Glutamatergic neuron (in vitro differentiated cells): ENCODE results near the gene TBX1. TPM values are rescaled to one million over a fixed set of nuclear protein-coding genes. Genes with fewer than 3 reads are reported as not detected.

Experiments
- DNase-seq: peaks from one replicate; pipeline ENCODE4 v3.0.0; 2022
- H3K27ac Mint-ChIP-seq: one replicate; pipeline ENCODE4 v1.8.0; 2020; ENCODE audit warnings: mild to moderate bottlenecking, mixed read lengths, inconsistent platforms; ENCODE audit not compliant: unreplicated experiment
- H3K27me3 Mint-ChIP-seq: one replicate; pipeline ENCODE4 v1.8.0; 2020; ENCODE audit warnings: mild to moderate bottlenecking, moderate library complexity, mixed read lengths, inconsistent platforms; ENCODE audit not compliant: unreplicated experiment
- H3K36me3 Mint-ChIP-seq: one replicate; pipeline ENCODE4 v1.8.0; 2020; ENCODE audit warnings: mild to moderate bottlenecking, mixed read lengths, inconsistent platforms; ENCODE audit not compliant: unreplicated experiment
- H3K4me1 Mint-ChIP-seq: one replicate; pipeline ENCODE4 v1.8.0; 2020; ENCODE audit warnings: mild to moderate bottlenecking, low read depth, mixed read lengths, inconsistent platforms; ENCODE audit not compliant: unreplicated experiment
- H3K4me3 Mint-ChIP-seq: one replicate; pipeline ENCODE4 v1.8.0; 2020; ENCODE audit warnings: mild to moderate bottlenecking, mixed read lengths, inconsistent platforms; ENCODE audit not compliant: unreplicated experiment
- H3K9me3 Mint-ChIP-seq: one replicate; pipeline ENCODE4 v1.8.0; 2020; ENCODE audit warnings: mild to moderate bottlenecking, moderate library complexity, mixed read lengths, inconsistent platforms; ENCODE audit not compliant: unreplicated experiment
- total RNA-seq: library from RNA; stranded (reverse); fragmentation: NEBNext Ultra II Directional; extraction: Animal tissue kit (Norgen Biotek cat#: 25700); gene quantifications from one replicate; pipeline ENCODE4 v1.2.1, GENCODE V29; 2021; ENCODE audit not compliant: unreplicated experiment
- TF ChIP-seq, protein P1 (sequence below): fragments of 200-600 bp; sonication (generic); IDR thresholded peaks from one replicate; pipeline ENCODE4 v1.5.0; 2021; ENCODE audit not compliant: partially characterized antibody, unreplicated experiment

TBX1 gene
- total RNA-seq, 1 donor from 2014 or later = 2.4 TPM

DNA sequence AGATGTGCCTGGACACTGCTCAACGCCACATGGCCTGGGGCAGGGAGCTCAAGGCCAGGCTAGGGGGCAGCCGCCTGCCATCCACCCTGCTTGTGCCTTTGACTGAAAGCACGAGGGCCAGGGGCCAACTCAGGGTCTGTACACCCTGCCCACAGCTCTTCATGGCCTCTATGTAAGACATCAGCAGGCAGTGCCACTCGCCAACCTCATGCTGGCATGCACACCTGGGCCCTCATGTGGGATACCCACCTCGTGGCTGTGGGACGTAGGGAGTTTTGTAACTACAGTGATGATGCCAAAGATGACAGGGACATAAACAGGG lies 25.6 kb downstream of the TBX1 start:
- H3K4me1 Mint-ChIP-seq = no peaks in the 10 kb centered on the region
- H3K27me3 Mint-ChIP-seq = peaks cover 4% of the 10 kb centered on the region
- no peak for DNase-seq
- TF ChIP-seq, protein P1, sequence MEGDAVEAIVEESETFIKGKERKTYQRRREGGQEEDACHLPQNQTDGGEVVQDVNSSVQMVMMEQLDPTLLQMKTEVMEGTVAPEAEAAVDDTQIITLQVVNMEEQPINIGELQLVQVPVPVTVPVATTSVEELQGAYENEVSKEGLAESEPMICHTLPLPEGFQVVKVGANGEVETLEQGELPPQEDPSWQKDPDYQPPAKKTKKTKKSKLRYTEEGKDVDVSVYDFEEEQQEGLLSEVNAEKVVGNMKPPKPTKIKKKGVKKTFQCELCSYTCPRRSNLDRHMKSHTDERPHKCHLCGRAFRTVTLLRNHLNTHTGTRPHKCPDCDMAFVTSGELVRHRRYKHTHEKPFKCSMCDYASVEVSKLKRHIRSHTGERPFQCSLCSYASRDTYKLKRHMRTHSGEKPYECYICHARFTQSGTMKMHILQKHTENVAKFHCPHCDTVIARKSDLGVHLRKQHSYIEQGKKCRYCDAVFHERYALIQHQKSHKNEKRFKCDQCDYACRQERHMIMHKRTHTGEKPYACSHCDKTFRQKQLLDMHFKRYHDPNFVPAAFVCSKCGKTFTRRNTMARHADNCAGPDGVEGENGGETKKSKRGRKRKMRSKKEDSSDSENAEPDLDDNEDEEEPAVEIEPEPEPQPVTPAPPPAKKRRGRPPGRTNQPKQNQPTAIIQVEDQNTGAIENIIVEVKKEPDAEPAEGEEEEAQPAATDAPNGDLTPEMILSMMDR = no peak
- peaks cover 3% of the 10 kb centered on the region for H3K9me3 Mint-ChIP-seq
- H3K36me3 Mint-ChIP-seq = no peaks in the 10 kb centered on the region
- H3K27ac Mint-ChIP-seq = no peak overlapping the region
- H3K4me3 Mint-ChIP-seq = no peak overlapping the region

DNA sequence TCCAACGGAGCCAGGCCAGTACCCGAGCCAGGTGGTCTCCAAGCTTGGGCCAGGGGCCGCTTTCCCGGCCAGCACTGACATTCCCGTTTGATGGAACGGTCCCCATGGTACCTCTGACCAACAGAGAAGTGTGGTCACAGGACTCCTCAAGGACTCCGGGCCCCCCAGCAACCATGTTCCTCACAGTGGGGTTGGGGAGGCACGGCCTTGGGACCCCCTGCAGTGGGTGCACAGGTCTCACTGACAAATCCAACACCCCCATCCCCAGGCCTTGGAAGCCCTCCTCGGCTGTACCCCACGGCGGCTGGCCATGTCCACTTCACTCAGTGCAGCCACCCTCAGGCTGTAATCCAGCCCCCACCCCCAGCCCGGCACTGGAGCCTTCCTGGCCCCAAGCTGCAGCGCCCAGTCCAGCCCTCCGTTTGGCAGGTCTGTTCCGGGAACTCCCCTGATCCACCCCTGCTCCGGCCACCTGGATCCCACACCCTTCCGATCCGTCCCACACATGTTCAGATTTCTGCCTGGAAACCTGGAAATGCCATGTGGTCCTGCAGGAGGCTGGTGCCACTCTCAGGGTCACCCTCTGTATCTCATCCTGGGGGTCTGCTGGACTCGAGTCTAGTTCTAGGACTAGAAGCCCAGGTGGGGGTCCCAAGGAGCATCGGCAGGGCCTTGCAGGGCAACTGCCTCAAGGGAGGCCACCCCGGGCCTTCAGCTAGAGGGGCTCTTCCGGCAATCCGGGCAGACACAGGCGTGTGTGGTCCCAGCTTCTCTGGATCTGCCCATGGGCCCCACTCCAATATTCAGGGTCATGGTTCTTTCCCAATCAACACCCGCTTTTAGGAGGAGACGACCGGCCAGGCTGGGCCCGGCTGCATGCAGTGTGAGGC lies 26.6 kb downstream of the TBX1 start:
- no peak overlapping the region for H3K27ac Mint-ChIP-seq

GRCh38 chr22:19787849-19788141 lies 27.2 kb downstream of the TBX1 start:
- H3K4me1 Mint-ChIP-seq = no peaks in the 10 kb centered on the region
- DNase-seq = no peak
- peaks cover 4% of the 10 kb centered on the region for H3K27me3 Mint-ChIP-seq
- TF ChIP-seq, protein P1 = no peak
- no peak overlapping the region for H3K4me3 Mint-ChIP-seq
- peaks cover 3% of the 10 kb centered on the region for H3K9me3 Mint-ChIP-seq
- H3K36me3 Mint-ChIP-seq = peaks cover 11% of the 10 kb centered on the region
- no peak overlapping the region for H3K27ac Mint-ChIP-seq

More for the DNA sequence above, 26.6 kb downstream of the TBX1 start:
- Mint-ChIP-seq H3K4me1 (no peaks in the 10 kb centered on the region), H3K9me3 (peaks cover 3% of the 10 kb centered on the region), H3K27me3 (peaks cover 4% of the 10 kb centered on the region), H3K4me3 (no peak overlapping the region), H3K36me3 (peaks cover 6% of the 10 kb centered on the region)
- TF ChIP-seq, protein P1 = no peak
- no peak for DNase-seq

GRCh38 chr22:19788661-19789225 lies 28.2 kb downstream of the TBX1 start:
- TF ChIP-seq, protein P1 = no peak
- H3K9me3 Mint-ChIP-seq = peaks cover 7% of the 10 kb centered on the region
- H3K27ac Mint-ChIP-seq = no peak overlapping the region
- no peaks in the 10 kb centered on the region for H3K4me1 Mint-ChIP-seq
- peaks cover 19% of the 10 kb centered on the region for H3K36me3 Mint-ChIP-seq
- DNase-seq = no peak
- H3K27me3 Mint-ChIP-seq = peaks cover 4% of the 10 kb centered on the region
- H3K4me3 Mint-ChIP-seq = no peak overlapping the region

GRCh38 chr22:19789406-19789805 lies 28.8 kb downstream of the TBX1 start:
- peaks cover 6% of the 10 kb centered on the region for H3K27me3 Mint-ChIP-seq
- H3K36me3 Mint-ChIP-seq = peaks cover 25% of the 10 kb centered on the region
- H3K27ac Mint-ChIP-seq = no peak overlapping the region
- DNase-seq = no peak
- H3K4me1 Mint-ChIP-seq = no peaks in the 10 kb centered on the region
- TF ChIP-seq, protein P1 = no peak
- no peak overlapping the region for H3K4me3 Mint-ChIP-seq
- peaks cover 7% of the 10 kb centered on the region for H3K9me3 Mint-ChIP-seq
